Endodermal cell (in vitro differentiated cells): ENCODE measurements around the gene ARHGAP12. TPM values are rescaled to one million over a fixed set of nuclear protein-coding genes. Genes with fewer than 3 reads are reported as not detected.
A peak's percentile ranks its signal among the peaks of the same experiment; 100 is the strongest.

ENCODE experiments used
- DNase-seq: peaks from one replicate; pipeline ENCODE4 v3.0.0-alpha.2; 2017
- H3K27ac ChIP-seq: 2 replicates; pipeline ENCODE4 v1.5.1; 2013; ENCODE audit warnings: mild to moderate bottlenecking, low read depth, low read length, moderate library complexity
- H3K27me3 ChIP-seq: 2 replicates; pipeline ENCODE4 v1.6.1; 2013; ENCODE audit warnings: mild to moderate bottlenecking, low read length, moderate library complexity; ENCODE audit not compliant: insufficient read depth, control insufficient read depth, poor library complexity, severe bottlenecking
- H3K36me3 ChIP-seq: 2 replicates; pipeline ENCODE4 v1.7.0; 2013; ENCODE audit warnings: mild to moderate bottlenecking, low read length, moderate library complexity; ENCODE audit not compliant: control insufficient read depth, insufficient read depth
- H3K4me1 ChIP-seq: one replicate; pipeline ENCODE4 v1.7.0; 2013; ENCODE audit warnings: low read length; ENCODE audit not compliant: control insufficient read depth, insufficient read depth
- H3K4me3 ChIP-seq: 2 replicates; pipeline ENCODE4 v1.5.1; 2013; ENCODE audit warnings: mild to moderate bottlenecking, low read length, moderate library complexity
- H3K9ac ChIP-seq: 2 replicates; pipeline ENCODE4 v1.6.1; 2013; ENCODE audit warnings: mild to moderate bottlenecking, low read length, moderate library complexity; ENCODE audit not compliant: poor library complexity, severe bottlenecking; ENCODE audit errors: extremely low read depth
- H3K9me3 ChIP-seq: 2 replicates; pipeline ENCODE4 v1.6.1; 2013; ENCODE audit warnings: mild to moderate bottlenecking, low read length, moderate library complexity; ENCODE audit not compliant: control insufficient read depth
- H3K27ac Mint-ChIP-seq: 2 replicates; pipeline ENCODE4 v1.8.0; 2020; ENCODE audit warnings: mixed read lengths
- H3K27me3 Mint-ChIP-seq: 2 replicates; pipeline ENCODE4 v1.8.0; 2021; ENCODE audit warnings: mild to moderate bottlenecking, mixed read lengths; ENCODE audit not compliant: insufficient read depth
- H3K36me3 Mint-ChIP-seq: 2 replicates; pipeline ENCODE4 v1.8.0; 2020; ENCODE audit warnings: low read depth, mixed read lengths
- H3K4me1 Mint-ChIP-seq: 2 replicates; pipeline ENCODE4 v1.8.0; 2020; ENCODE audit warnings: mixed read lengths
- H3K4me3 Mint-ChIP-seq: 2 replicates; pipeline ENCODE4 v1.8.0; 2020; ENCODE audit warnings: mild to moderate bottlenecking, moderate library complexity, mixed read lengths
- H3K9me3 Mint-ChIP-seq: 2 replicates; pipeline ENCODE4 v1.8.0; 2020; ENCODE audit warnings: mild to moderate bottlenecking, mixed read lengths
- WGBS, 2 experiments: methylation state at CpG; one replicate each; pipeline versions ENCODE4 v1.1.5 to v1.1.7; 2013; ENCODE audit warnings: missing lambda C conversion rate in 2 of 2, mixed read lengths in 1 of 2; ENCODE audit not compliant: insufficient coverage in 1 of 2, insufficient read length in 1 of 2; 5-methylcytosine and 5-hydroxymethylcytosine counted together
- total RNA-seq, 2 donors: library from RNA; stranded (reverse); fragmentation: NEBNext Ultra II Directional in 1 of 2; extraction: Animal tissue kit (Norgen Biotek cat#: 25700) in 1 of 2; gene quantifications; 2 replicates in 1 of 2; 3 replicates in 1 of 2; pipeline ENCODE4 v1.2.1, GENCODE V29; 2021
- TF ChIP-seq, protein P1 (sequence below): fragments of 200-600 bp; sonication (generic); conservative IDR thresholded peaks from 2 replicates; pipeline ENCODE4 v1.5.0; 2021; ENCODE audit warnings: antibody characterized with exemption, mild to moderate bottlenecking

The ARHGAP12 gene
- total RNA-seq, 2 donors from 2014 or later = 49.6 to 49.8 TPM

DNA sequence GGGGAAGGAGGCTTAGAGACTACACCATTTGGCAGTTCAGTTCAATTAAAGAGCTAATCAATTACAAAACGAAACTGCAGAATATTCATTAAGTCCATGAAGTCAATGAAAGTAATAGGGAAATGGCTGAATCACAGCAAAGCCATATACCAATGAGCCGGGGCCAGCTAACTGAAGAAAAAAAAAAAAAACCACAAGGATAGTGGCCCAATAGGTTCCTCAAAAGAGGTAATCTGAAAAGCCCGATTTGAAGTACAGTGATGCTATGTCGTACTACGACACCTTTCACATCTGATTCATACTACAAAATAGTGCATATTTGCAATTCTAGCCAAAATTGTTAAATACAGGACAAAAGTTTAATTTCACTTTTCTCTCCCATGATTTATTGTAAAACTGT, 2.5 kb downstream of the ARHGAP12 start:
- H3K27ac Mint-ChIP-seq = no peak overlapping the region
- peak overlapping the region; percentile 83 for H3K4me3 Mint-ChIP-seq
- H3K9ac ChIP-seq = no peak overlapping the region
- H3K27me3 Mint-ChIP-seq = no peaks in the 10 kb centered on the region
- no peak for DNase-seq
- H3K36me3 Mint-ChIP-seq = peaks cover 11% of the 10 kb centered on the region
- 75 to 86% methylated on average over 5 of the region's 5 CpGs for WGBS, 2 experiments
- TF ChIP-seq, protein P1, sequence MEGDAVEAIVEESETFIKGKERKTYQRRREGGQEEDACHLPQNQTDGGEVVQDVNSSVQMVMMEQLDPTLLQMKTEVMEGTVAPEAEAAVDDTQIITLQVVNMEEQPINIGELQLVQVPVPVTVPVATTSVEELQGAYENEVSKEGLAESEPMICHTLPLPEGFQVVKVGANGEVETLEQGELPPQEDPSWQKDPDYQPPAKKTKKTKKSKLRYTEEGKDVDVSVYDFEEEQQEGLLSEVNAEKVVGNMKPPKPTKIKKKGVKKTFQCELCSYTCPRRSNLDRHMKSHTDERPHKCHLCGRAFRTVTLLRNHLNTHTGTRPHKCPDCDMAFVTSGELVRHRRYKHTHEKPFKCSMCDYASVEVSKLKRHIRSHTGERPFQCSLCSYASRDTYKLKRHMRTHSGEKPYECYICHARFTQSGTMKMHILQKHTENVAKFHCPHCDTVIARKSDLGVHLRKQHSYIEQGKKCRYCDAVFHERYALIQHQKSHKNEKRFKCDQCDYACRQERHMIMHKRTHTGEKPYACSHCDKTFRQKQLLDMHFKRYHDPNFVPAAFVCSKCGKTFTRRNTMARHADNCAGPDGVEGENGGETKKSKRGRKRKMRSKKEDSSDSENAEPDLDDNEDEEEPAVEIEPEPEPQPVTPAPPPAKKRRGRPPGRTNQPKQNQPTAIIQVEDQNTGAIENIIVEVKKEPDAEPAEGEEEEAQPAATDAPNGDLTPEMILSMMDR = no peak
- H3K4me3 ChIP-seq = peak overlapping the region; percentile 100
- peaks cover 15% of the 10 kb centered on the region for H3K4me1 ChIP-seq
- H3K36me3 ChIP-seq = peaks cover 10% of the 10 kb centered on the region
- no peak overlapping the region for H3K27ac ChIP-seq
- peaks cover 15% of the 10 kb centered on the region for H3K9me3 ChIP-seq
- H3K9me3 Mint-ChIP-seq = no peaks in the 10 kb centered on the region
- no peaks in the 10 kb centered on the region for H3K27me3 ChIP-seq
- H3K4me1 Mint-ChIP-seq = peaks cover 36% of the 10 kb centered on the region

DNA sequence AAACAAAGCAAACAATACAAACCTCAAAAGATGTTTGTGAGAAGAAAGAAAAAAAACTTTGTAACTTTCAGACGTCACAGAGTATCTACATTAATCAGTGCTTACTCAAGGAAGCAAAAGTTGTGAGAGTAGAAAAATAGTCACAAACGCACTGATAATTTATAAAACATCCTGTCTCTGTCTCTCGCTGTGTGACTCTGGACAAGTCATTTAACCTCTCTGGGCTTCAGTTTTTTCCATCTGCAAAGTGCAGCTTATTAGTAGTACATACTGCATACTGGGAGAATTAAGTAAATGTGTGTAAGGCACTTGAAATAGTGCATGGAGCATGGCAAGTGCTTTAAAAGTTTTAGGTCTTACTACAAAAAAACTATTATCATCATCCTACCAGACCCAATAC, 3.8 kb downstream of the ARHGAP12 start:
- no peak overlapping the region for H3K27ac Mint-ChIP-seq
- TF ChIP-seq, protein P1 = no peak
- WGBS, 2 experiments = 80 to 94% methylated on average over 1 to 2 of the region's 3 CpGs
- H3K27me3 Mint-ChIP-seq = no peaks in the 10 kb centered on the region
- no peaks in the 10 kb centered on the region for H3K27me3 ChIP-seq
- no peak overlapping the region for H3K9ac ChIP-seq
- no peaks in the 10 kb centered on the region for H3K9me3 Mint-ChIP-seq
- peaks cover 12% of the 10 kb centered on the region for H3K36me3 Mint-ChIP-seq
- H3K4me3 Mint-ChIP-seq = no peak overlapping the region
- no peak overlapping the region for H3K27ac ChIP-seq
- H3K9me3 ChIP-seq = peaks cover 15% of the 10 kb centered on the region
- DNase-seq = no peak
- H3K4me1 ChIP-seq = peaks cover 7% of the 10 kb centered on the region
- H3K36me3 ChIP-seq = peaks cover 10% of the 10 kb centered on the region
- peaks cover 28% of the 10 kb centered on the region for H3K4me1 Mint-ChIP-seq
- no peak overlapping the region for H3K4me3 ChIP-seq

DNA sequence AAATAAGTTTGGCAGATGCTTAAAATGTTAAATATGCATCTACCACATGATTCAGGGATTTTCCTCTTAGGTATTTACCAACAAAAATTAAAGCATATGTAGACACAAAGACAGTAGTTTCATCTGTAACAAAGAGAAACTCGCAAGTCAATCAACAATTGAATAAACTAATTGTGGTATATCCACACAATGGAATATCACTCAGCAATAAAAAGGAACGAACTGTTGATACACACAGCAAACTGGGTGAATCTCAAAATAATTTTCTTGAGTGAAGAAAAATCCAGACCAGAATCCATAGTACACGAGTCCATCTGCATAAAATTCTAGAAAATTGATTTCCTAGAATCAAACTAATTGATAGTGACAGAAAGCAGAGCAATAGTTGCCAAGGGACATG, 5.2 kb downstream of the ARHGAP12 start:
- Mint-ChIP-seq H3K27me3 (no peaks in the 10 kb centered on the region), H3K4me3 (no peak overlapping the region), H3K4me1 (peaks cover 23% of the 10 kb centered on the region), H3K9me3 (no peaks in the 10 kb centered on the region), H3K36me3 (peaks cover 12% of the 10 kb centered on the region), H3K27ac (no peak overlapping the region)
- WGBS, 2 experiments = 94 to 100% methylated on average over 2 to 3 of the region's 3 CpGs
- Histone ChIP-seq H3K27ac (no peak overlapping the region), H3K9me3 (peaks cover 15% of the 10 kb centered on the region), H3K27me3 (no peaks in the 10 kb centered on the region), H3K4me1 (peaks cover 4% of the 10 kb centered on the region), H3K9ac (no peak overlapping the region), H3K4me3 (no peak overlapping the region), H3K36me3 (peaks cover 10% of the 10 kb centered on the region)
- no peak for DNase-seq
- TF ChIP-seq, protein P1 = no peak
